ENCODE measurements around the gene TMEM179.

GRCh38 chr14:104639471-104639870, 34.9 kb upstream of the TMEM179 start:
- no peak for TF ChIP-seq POLR2A (IDR thresholded peaks at IDR 0.05)
- TF ChIP-seq CTCF (IDR thresholded peaks at IDR 0.05), result no peak

Measured in esophagus squamous epithelium (tissue), 4 donors.